H1 (cell line): Measurements from ENCODE around the gene MEIOSIN. TPM values are rescaled to one million over a fixed set of nuclear protein-coding genes. Genes with fewer than 3 reads are reported as not detected.

ENCODE experiments used
- CTCF ChIA-PET: fragments of 300-600 bp; sonication (Branson Sonifier 250); formaldehyde crosslinking; loops from one replicate; lab custom pipeline; 2021; ENCODE audit not compliant: partially characterized antibody; lab: Charles Lee
- POLR2A ChIA-PET: fragments of 300-600 bp; sonication (Branson Sonifier 250); formaldehyde crosslinking; loops from one replicate; lab custom pipeline; 2021; ENCODE audit warnings: inconsistent platforms; ENCODE audit not compliant: partially characterized antibody; lab: Charles Lee
- DNase-seq, 2 experiments: peaks; one replicate each; pipeline versions ENCODE4 v3.0.0 to v3.0.0-alpha.2; 2010 to 2022; ENCODE audit warnings: low spot score in 2 of 2, low read depth in 1 of 2, mixed read lengths in 1 of 2
- FAIRE-seq: peaks from 2 replicates; lab custom pipeline; 2011; peaks lifted over from hg19 to GRCh38; lab: Jason Lieb, UNC
- H2AFZ ChIP-seq: 2 replicates; pipeline ENCODE4 v1.8.1; 2012; ENCODE audit warnings: low read length, inconsistent platforms
- H2AK5ac ChIP-seq: 2 replicates; pipeline ENCODE4 v1.6.1; 2013; ENCODE audit warnings: low read depth, low read length
- H2BK120ac ChIP-seq: replicated peaks from 2 replicates; pipeline ENCODE3; 2013; ENCODE audit warnings: low read depth, low read length, inconsistent platforms
- H2BK12ac ChIP-seq: 2 replicates; pipeline ENCODE4 v1.6.1; 2013; ENCODE audit warnings: low read depth, low read length
- H2BK15ac ChIP-seq: 2 replicates; pipeline ENCODE4 v1.6.1; 2013; ENCODE audit warnings: low read length
- H2BK20ac ChIP-seq: 2 replicates; pipeline ENCODE4 v1.6.1; 2013; ENCODE audit warnings: low read length
- H2BK5ac ChIP-seq: 2 replicates; pipeline ENCODE4 v1.6.1; 2013; ENCODE audit warnings: low read depth, low read length
- H3K14ac ChIP-seq: 2 replicates; pipeline ENCODE4 v1.6.1; 2013; ENCODE audit warnings: inconsistent platforms; ENCODE audit not compliant: insufficient read length
- H3K18ac ChIP-seq: 2 replicates; pipeline ENCODE4 v1.6.1; 2013; ENCODE audit warnings: low read length; ENCODE audit errors: extremely low read depth
- H3K23ac ChIP-seq: 2 replicates; pipeline ENCODE4 v1.6.1; 2013; ENCODE audit warnings: inconsistent platforms; ENCODE audit not compliant: insufficient read length
- H3K23me2 ChIP-seq: 2 replicates; pipeline ENCODE4 v1.6.1; 2013; ENCODE audit warnings: low read depth, low read length
- H3K27ac ChIP-seq: 2 replicates; pipeline ENCODE4 v1.6.1; 2011; ENCODE audit warnings: low read depth, low read length, inconsistent platforms
- H3K27me3 ChIP-seq, 4 experiments: replicated peaks in 1 of 4; 1 replicate in 1 of 4; 2 replicates in 3 of 4; pipeline versions ENCODE4 v1.6.1 to v1.8.1; 2011 to 2013; ENCODE audit warnings: low read length in 3 of 4, mild to moderate bottlenecking in 3 of 4, inconsistent platforms in 2 of 4, mixed read lengths in 2 of 4, moderate library complexity in 1 of 4; ENCODE audit not compliant: control insufficient read depth in 3 of 4, insufficient read depth in 3 of 4; ENCODE audit errors: extremely low read depth in 1 of 4
- H3K36me3 ChIP-seq, 4 experiments: 2 replicates each; pipeline versions ENCODE4 v1.6.1 to v1.8.1; 2011 to 2013; ENCODE audit warnings: mild to moderate bottlenecking in 4 of 4, low read length in 3 of 4, moderate library complexity in 2 of 4, control low read depth in 1 of 4, inconsistent platforms in 1 of 4; ENCODE audit not compliant: insufficient read depth in 4 of 4, control insufficient read depth in 2 of 4
- H3K4ac ChIP-seq: replicated peaks from 2 replicates; pipeline ENCODE3; 2013; ENCODE audit warnings: low read length, low read depth, mixed read lengths, inconsistent platforms; ENCODE audit not compliant: insufficient read length
- H3K4me1 ChIP-seq, 4 experiments: replicated peaks in 1 of 4; 1 replicate in 1 of 4; 2 replicates in 3 of 4; pipeline versions ENCODE4 v1.6.1 to v1.8.1; 2011 to 2013; ENCODE audit warnings: low read length in 3 of 4, inconsistent platforms in 2 of 4, mixed read lengths in 1 of 4; ENCODE audit not compliant: insufficient read depth in 4 of 4, control insufficient read depth in 3 of 4
- H3K4me2 ChIP-seq, 2 experiments: 2 replicates each; pipeline versions ENCODE4 v1.6.1 to v1.8.1; 2011 to 2013; ENCODE audit warnings: low read depth in 2 of 2, low read length in 2 of 2, control low read depth in 1 of 2, inconsistent platforms in 1 of 2, mild to moderate bottlenecking in 1 of 2; ENCODE audit not compliant: insufficient read depth in 1 of 2
- H3K4me3 ChIP-seq, 4 experiments: fragments of 200-600, 300-600 bp in 1 of 4; sonication (generic), shearing (Covaris generic), sonication (Bioruptor Twin) in 1 of 4; 2 replicates each; pipeline versions ENCODE4 v1.5.1 to v1.8.1; 2011 to 2016; ENCODE audit warnings: low read length in 4 of 4, low read depth in 3 of 4, control low read depth in 2 of 4, inconsistent platforms in 2 of 4, mild to moderate bottlenecking in 2 of 4, mixed read lengths in 1 of 4, moderate library complexity in 1 of 4; ENCODE audit not compliant: insufficient read depth in 2 of 4; ENCODE audit errors: extremely low read depth in 1 of 4
- H3K56ac ChIP-seq: replicated peaks from 2 replicates; pipeline ENCODE3; 2013; ENCODE audit warnings: low read depth, mild to moderate bottlenecking, mixed read lengths, low read length, inconsistent platforms; ENCODE audit not compliant: insufficient read length
- H3K79me1 ChIP-seq: 2 replicates; pipeline ENCODE4 v1.6.1; 2013; ENCODE audit warnings: low read depth, low read length, control low read depth
- H3K79me2 ChIP-seq, 2 experiments: 2 replicates each; pipeline versions ENCODE4 v1.6.1 to v1.8.1; 2012 to 2013; ENCODE audit warnings: low read length in 2 of 2, mild to moderate bottlenecking in 2 of 2, inconsistent platforms in 1 of 2; ENCODE audit not compliant: insufficient read depth in 2 of 2, control insufficient read depth in 1 of 2
- H3K9ac ChIP-seq, 4 experiments: replicated peaks in 1 of 4; 1 replicate in 1 of 4; 2 replicates in 3 of 4; pipeline versions ENCODE4 v1.6.1 to v1.8.1; 2011 to 2013; ENCODE audit warnings: low read depth in 3 of 4, low read length in 3 of 4, control low read depth in 2 of 4, mild to moderate bottlenecking in 2 of 4, moderate library complexity in 2 of 4, inconsistent platforms in 1 of 4; ENCODE audit errors: extremely low read depth in 1 of 4
- H3K9me3 ChIP-seq, 2 experiments: 2 replicates each; pipeline versions ENCODE4 v1.6.1 to v1.8.1; 2012 to 2013; ENCODE audit warnings: mild to moderate bottlenecking in 2 of 2, moderate library complexity in 2 of 2, control low read depth in 1 of 2, inconsistent platforms in 1 of 2, low read depth in 1 of 2, low read length in 1 of 2, mixed read lengths in 1 of 2; ENCODE audit not compliant: insufficient read depth in 2 of 2
- H4K20me1 ChIP-seq, 2 experiments: replicated peaks in 1 of 2; 2 replicates each; pipeline versions ENCODE3 to v1.8.1; 2011 to 2013; ENCODE audit warnings: inconsistent platforms in 2 of 2, low read length in 2 of 2, mild to moderate bottlenecking in 1 of 2; ENCODE audit not compliant: insufficient read depth in 2 of 2, control insufficient read depth in 1 of 2
- H4K5ac ChIP-seq: 2 replicates; pipeline ENCODE4 v1.6.1; 2013; ENCODE audit warnings: low read length, low read depth, mixed read lengths, inconsistent platforms; ENCODE audit not compliant: insufficient read length
- H4K8ac ChIP-seq: 2 replicates; pipeline ENCODE4 v1.8.0; 2013; ENCODE audit warnings: mild to moderate bottlenecking, moderate library complexity, low read length, inconsistent platforms; ENCODE audit not compliant: insufficient read depth; ENCODE audit errors: extremely low read depth
- H4K91ac ChIP-seq: replicated peaks from 2 replicates; pipeline ENCODE3; 2013; ENCODE audit warnings: low read length, mixed read lengths, inconsistent platforms; ENCODE audit not compliant: insufficient read length
- BCL11A ChIP-seq, 2 experiments: IDR thresholded peaks; one replicate each; pipeline ENCODE4 v1.6.1; 2011; ENCODE audit warnings: low read depth in 2 of 2, low read length in 2 of 2, mild to moderate bottlenecking in 2 of 2
- BRCA1 ChIP-seq: IDR thresholded peaks from 2 replicates; pipeline ENCODE4 v1.6.1; 2012; ENCODE audit warnings: low read depth, low read length, improper control_type of control experiment
- CHD1 ChIP-seq: IDR thresholded peaks from 2 replicates; pipeline ENCODE4 v1.6.1; 2012; ENCODE audit warnings: low read depth, low read length, improper control_type of control experiment
- E2F6 ChIP-seq: IDR thresholded peaks from 2 replicates; pipeline ENCODE4 v1.6.1; 2012; ENCODE audit warnings: inconsistent platforms
- FOSL1 ChIP-seq: IDR thresholded peaks from 2 replicates; pipeline ENCODE4 v1.6.1; 2011; ENCODE audit warnings: mild to moderate bottlenecking, low read depth, low read length, moderate library complexity; ENCODE audit not compliant: insufficient read depth
- GABPA ChIP-seq: IDR thresholded peaks from 2 replicates; pipeline ENCODE4 v1.6.1; 2011; ENCODE audit warnings: mild to moderate bottlenecking, low read length, moderate library complexity, borderline replicate concordance; ENCODE audit not compliant: insufficient read depth
- NANOG ChIP-seq: IDR thresholded peaks from 2 replicates; pipeline ENCODE4 v1.6.1; 2011; ENCODE audit warnings: low read length, low read depth, mild to moderate bottlenecking, inconsistent platforms; ENCODE audit not compliant: insufficient read depth, poor library complexity, severe bottlenecking
- SIX5 ChIP-seq: IDR thresholded peaks from 2 replicates; pipeline ENCODE4 v1.6.1; 2011; ENCODE audit warnings: mild to moderate bottlenecking, low read depth, low read length
- TAF1 ChIP-seq: IDR thresholded peaks from 2 replicates; pipeline ENCODE4 v1.6.1; 2011; ENCODE audit warnings: mild to moderate bottlenecking, low read depth, low read length
- TCF12 ChIP-seq: IDR thresholded peaks from 2 replicates; pipeline ENCODE4 v1.6.1; 2011; ENCODE audit warnings: low read depth, mild to moderate bottlenecking, low read length
- TEAD4 ChIP-seq: IDR thresholded peaks from 2 replicates; pipeline ENCODE4 v1.6.1; 2012; ENCODE audit warnings: low read depth, low read length, inconsistent platforms, mixed read lengths
- YY1 ChIP-seq: IDR thresholded peaks from 2 replicates; pipeline ENCODE4 v1.6.1; 2011; ENCODE audit warnings: low read depth, mild to moderate bottlenecking, low read length
- WGBS, 2 experiments: shearing (Covaris generic) in 1 of 2; methylation state at CpG; one replicate each; pipeline versions ENCODE4 v1.1.6 to v1.1.7; 2013 to 2015; ENCODE audit warnings: low lambda C conversion rate in 2 of 2, mixed read lengths in 2 of 2, inconsistent platforms in 1 of 2, low coverage in 1 of 2, missing lambda C conversion rate in 1 of 2; ENCODE audit not compliant: insufficient replicate concordance in 2 of 2, insufficient coverage in 1 of 2, insufficient read length in 1 of 2; ENCODE audit errors: extremely low coverage in 1 of 2, missing lambda C conversion rate in 1 of 2; 5-methylcytosine and 5-hydroxymethylcytosine counted together
- polyA plus RNA-seq, 7 experiments: library from polyadenylated mRNA; depleted of rRNA in 3 of 7; stranded (reverse) in 5 of 7; unstranded in 2 of 7; fragments of >200 nt in 5 of 7; fragments of 200-250 nt in 2 of 7; gene quantifications; 1 replicate in 5 of 7; 2 replicates in 1 of 7; 4 replicates in 1 of 7; pipeline versions ENCODE4 v1.2.1 to v1.2.3, GENCODE V29; 2011 to 2013; ENCODE audit warnings: missing spikeins in 2 of 7, mixed read lengths in 2 of 7
- total RNA-seq: library from RNA; stranded (reverse); fragmentation: NEBNext Ultra II Directional; extraction: Animal tissue kit (Norgen Biotek cat#: 25700); gene quantifications from 2 replicates; pipeline ENCODE4 v1.2.1, GENCODE V29; 2021

MEIOSIN gene
- total and polyA plus RNA-seq, 2 of the 8 experiments (the other 6 are each of a cell fraction or from before 2014, with no cell fraction given), result 0.11 TPM; not detected in 1

GRCh38 chr19:45785781-45786532 is 52.7 kb downstream of the MEIOSIN start:
- H3K79me1 ChIP-seq, result peaks cover 4% of the 10 kb centered on the region; the same call in 1 of the 2 replicates
- H4K91ac ChIP-seq, result no peak overlapping the region
- no peak overlapping the region for H3K27ac ChIP-seq
- no peak overlapping the region for H2BK12ac ChIP-seq
- no peak overlapping the region for H3K4me2 ChIP-seq
- H2AFZ ChIP-seq, result no peak overlapping the region
- H3K4me3 ChIP-seq, result no peak overlapping the region
- H4K20me1 ChIP-seq, result peaks cover 11 to 20% of the 10 kb centered on the region in 2 experiments
- no peak overlapping the region for H3K18ac ChIP-seq
- POLR2A ChIA-PET, result interaction anchor here (1.1 to 1.5 kb wide), 4 partner anchors 9 to 14 kb away, joined by 3 read pairs; no protein-coding TSS in a partner anchor
- no peak overlapping the region for H2BK15ac ChIP-seq
- no peak overlapping the region for H2BK5ac ChIP-seq
- H3K36me3 ChIP-seq, result peaks cover 4 to 32% (median 18%) of the 10 kb centered on the region in 4 experiments; a peak in 6 of 8 replicates
- H3K79me2 ChIP-seq, result no peaks in the 10 kb centered on the region
- H3K23ac ChIP-seq, result no peak overlapping the region
- no peak for FAIRE-seq
- WGBS, 2 experiments, result 92% methylated on average over 37 of the region's 57 CpGs; no CpG with 5 or more reads in 1 of the 2 experiments
- H3K14ac ChIP-seq, result no peak overlapping the region
- no peak overlapping the region for H3K9ac ChIP-seq
- CTCF ChIA-PET, result interaction anchor here (1.6 to 2.7 kb wide), 3 partner anchors 12 to 22 kb away, joined by 3 to 9 read pairs (median 8); no protein-coding TSS in a partner anchor
- H3K9me3 ChIP-seq, result no peaks in the 10 kb centered on the region
- no peak overlapping the region; the same call in 1 of the 2 replicates for H4K8ac ChIP-seq
- H2BK20ac ChIP-seq, result no peak overlapping the region
- no peak overlapping the region for H2BK120ac ChIP-seq
- H4K5ac ChIP-seq, result no peak overlapping the region
- no peaks in the 10 kb centered on the region for H3K27me3 ChIP-seq
- H3K23me2 ChIP-seq, result no peaks in the 10 kb centered on the region
- no peak overlapping the region for H3K56ac ChIP-seq
- peaks cover 0 to 11% (median 7%) of the 10 kb centered on the region in 4 experiments; a peak in 4 of 7 replicates for H3K4me1 ChIP-seq
- H3K4ac ChIP-seq, result no peak overlapping the region
- no peak overlapping the region for H2AK5ac ChIP-seq
- no peak for DNase-seq
- TF ChIP-seq E2F6 (no peak), NANOG (no peak), SIX5 (no peak), BRCA1 (no peak), GABPA (no peak), TEAD4 (no peak), YY1 (no peak), CHD1 (no peak), TAF1 (no peak), FOSL1 (no peak), BCL11A (IDR thresholded peaks at IDR 0.05; ENCODE audit: low read depth in 2 of 2, low read length in 2 of 2) (no peak), TCF12 (no peak)
